Measurements from ENCODE around the gene WNT7A.

DNA sequence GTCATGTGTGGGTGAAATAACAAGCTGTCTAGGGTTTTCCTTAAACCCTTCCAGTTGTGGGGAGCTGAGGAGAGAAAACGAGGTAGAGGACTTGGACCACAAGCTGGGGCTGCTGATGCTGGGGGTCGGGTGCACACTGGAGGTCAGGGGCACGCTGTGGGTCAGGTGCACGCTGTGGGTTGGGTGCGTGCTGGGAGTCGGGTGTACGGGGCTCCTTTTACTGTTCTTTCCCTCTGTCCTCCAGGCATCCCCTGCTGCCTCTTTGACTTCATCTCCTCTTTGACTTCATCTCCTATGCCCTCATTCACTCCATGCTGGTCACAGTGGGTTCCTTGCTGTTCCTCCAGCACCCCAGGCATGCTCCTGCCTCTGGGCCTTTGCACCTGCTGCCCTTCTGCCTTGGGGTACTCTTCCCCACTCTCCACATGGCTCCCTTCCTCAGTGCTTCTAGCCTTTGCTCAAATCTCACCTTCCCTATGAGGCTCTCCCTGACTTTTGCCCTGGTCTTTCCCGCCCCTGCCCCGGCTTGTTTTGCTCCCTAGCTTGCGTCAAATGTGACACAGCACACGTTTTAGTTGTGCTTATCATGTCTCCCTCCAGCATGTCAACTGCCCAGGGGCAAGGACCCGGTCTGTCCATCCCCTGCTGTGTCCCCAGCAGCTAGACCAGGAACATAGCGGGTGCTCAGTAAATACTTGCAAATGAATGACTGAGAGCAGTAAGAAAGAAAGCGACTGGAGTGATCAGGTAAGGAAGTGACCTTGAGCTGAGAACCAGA is 45.4 kb downstream of the WNT7A start:
- no peak for TF ChIP-seq EZH2 (IDR thresholded peaks at IDR 0.05; ENCODE audit: borderline replicate concordance, insufficient read depth, low read depth, low read length, poor library complexity, severe bottlenecking)
- no peak for TF ChIP-seq CTCF (IDR thresholded peaks at IDR 0.05)

All from B cell (primary cell).